HG02798 (cell line): Measurements from ENCODE around the gene CCDC171.
"Not testable (repeated sequence)": the region's sequence is repeated elsewhere in the genome, so short reads cannot be mapped to it uniquely, and the experiment has no call there.

ENCODE experiments used
- ATAC-seq: cut with Tn5 transposase; IDR thresholded peaks from one replicate; pipeline ENCODE4 v1.9.1; 2021; ENCODE audit warnings: mild to moderate bottlenecking; ENCODE audit not compliant: unreplicated experiment, poor library complexity

Gene CCDC171

GRCh38 chr9:15741015-15741414 lies 188.2 kb downstream of the CCDC171 start:
- ATAC-seq = no peak

DNA sequence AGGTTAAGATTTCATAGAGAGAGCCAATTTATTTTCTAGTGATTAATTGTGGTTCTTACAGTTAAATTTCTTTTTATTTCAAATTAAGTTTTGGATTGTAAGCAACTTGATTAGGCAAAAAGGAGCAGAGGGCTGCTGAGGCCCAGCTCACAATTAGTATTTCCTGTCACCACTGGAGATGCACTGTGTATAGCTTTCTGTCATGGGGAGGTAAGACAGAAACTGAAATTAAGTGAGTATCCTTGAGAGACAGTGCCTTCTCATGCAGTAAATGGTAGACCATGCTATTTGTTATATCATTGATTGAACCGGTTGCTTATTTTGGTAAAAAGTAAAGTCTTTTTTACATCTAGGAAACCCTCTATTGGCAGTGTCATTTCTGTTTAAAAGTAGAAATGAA lies 190.7 kb downstream of the CCDC171 start:
- peak; percentile 80 for ATAC-seq

DNA sequence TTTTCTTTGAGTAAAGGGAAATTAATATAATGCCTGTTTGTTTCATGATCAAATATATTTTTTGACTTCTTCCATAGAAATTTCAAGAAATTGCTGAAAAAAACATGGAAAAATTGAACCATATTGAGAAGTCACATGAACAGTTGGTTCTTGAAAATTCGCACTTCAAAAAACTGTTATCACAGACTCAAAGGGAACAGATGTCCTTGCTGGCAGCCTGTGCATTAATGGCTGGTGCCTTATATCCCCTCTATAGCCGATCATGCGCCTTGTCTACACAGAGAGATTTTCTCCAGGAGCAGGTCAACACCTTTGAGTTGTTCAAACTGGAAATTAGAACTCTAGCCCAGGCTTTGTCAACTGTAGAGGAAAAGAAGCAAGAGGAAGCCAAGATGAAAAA lies 191.4 kb downstream of the CCDC171 start:
- ATAC-seq = no peak

GRCh38 chr9:15746905-15747304 lies 194.1 kb downstream of the CCDC171 start:
- no peak for ATAC-seq

DNA sequence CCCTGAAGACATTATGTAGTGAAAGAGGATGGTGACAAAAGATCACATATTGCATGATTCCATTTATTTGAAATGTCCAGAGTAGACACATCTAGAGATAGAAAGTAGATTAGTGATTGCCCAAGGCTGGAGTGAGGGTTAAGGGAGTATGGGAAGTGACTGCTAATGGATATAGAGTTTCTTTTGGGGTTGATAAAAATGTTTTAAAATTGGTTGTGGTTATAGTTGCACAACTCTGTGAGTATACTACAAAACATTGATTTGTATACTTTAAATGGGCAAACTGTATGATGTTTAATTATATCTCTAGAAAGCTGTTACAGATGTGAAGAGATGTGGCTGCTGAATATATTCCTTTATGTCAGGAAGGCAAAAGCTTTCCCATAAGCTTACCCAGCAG lies 202.8 kb downstream of the CCDC171 start:
- no peak for ATAC-seq

GRCh38 chr9:15761551-15761950 lies 208.7 kb downstream of the CCDC171 start:
- ATAC-seq = no peak

- ATAC-seq = no peak
These were observed 210.5 kb downstream of the CCDC171 start for GRCh38 chr9:15763371-15763770.

DNA sequence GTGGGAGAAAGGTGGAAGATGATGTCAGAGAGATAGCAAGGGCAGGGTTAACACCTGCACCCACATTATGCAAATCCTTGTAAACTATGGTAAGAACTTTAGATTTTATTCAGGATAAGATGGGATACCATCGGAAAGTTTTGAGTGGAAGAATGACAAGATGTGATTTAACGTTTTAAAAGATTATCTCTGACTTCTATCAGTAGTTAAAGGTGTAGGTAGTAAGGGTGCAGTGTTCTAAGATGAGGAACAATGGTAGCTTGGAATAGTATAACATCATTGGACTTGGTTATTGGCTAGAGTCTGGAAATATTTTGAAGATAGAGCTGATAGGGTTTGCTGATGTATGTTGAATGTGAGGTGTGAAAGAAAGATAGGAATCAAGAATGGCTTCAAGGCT lies 211.3 kb downstream of the CCDC171 start:
- ATAC-seq = no peak

DNA sequence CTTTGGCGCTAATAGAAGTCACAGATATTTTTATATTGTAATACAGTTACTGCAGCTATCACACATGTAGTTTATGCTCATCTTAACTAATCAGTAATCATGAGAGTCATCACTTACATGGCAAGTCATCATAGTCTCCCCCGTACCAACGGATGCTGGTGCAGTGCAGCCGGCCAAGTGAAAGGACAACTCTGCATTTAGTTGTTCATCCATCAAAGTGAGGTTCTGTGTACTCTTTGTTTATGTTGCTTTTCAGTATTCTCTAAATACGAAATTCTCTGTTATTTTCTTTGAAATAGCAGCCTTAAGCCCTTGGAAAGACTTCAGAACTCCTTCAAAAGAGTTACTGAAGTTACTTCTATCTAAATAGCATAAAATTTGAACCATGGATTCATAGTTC lies 216.7 kb downstream of the CCDC171 start:
- no peak for ATAC-seq

- ATAC-seq = no peak
These were observed 226.0 kb downstream of the CCDC171 start for GRCh38 chr9:15778861-15779260.

- no peak for ATAC-seq
These were observed 229.3 kb downstream of the CCDC171 start for GRCh38 chr9:15782106-15782505.

DNA sequence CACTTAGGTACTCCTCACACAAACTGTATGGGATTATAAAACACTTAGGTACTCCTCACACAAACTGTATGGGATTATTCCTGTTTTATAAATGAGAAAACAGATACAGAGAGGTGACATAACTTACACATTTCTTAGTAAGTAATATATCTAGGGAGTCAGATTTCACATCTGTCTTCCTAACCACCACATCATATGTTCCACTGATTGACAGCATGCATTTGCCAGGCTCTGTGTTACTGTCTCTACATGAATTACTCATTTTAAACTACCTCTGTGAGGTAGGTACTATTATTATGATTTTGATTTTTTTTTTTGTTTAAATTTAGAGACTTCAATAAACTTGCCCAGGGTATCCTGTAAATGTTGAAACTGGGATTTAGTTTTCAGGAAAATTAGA lies 232.7 kb downstream of the CCDC171 start:
- ATAC-seq = no peak

- ATAC-seq = no peak
These were observed 233.8 kb downstream of the CCDC171 start for GRCh38 chr9:15786616-15787015.

- not testable (repeated sequence) for ATAC-seq
These were observed 257.5 kb downstream of the CCDC171 start for GRCh38 chr9:15810219-15810899.

GRCh38 chr9:15813076-15813475 lies 260.2 kb downstream of the CCDC171 start:
- ATAC-seq = no peak

DNA sequence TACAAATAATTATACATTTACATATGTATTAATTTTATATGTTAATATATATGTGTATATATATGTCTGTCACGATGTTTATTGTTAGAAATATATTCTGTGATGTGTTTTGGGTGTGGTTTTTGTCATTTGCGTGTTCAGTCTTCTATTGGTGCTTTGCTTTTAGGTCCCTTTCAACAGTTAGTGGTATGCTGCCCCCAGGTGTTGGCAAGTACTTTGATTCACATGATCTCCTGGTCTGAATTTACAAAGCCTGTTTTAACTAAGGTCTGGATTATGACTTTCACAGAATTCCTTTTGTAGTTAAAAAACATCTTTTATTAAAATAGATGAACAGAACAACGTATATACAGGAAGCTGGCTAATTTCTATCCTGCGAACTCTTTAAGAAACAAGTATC lies 271.5 kb downstream of the CCDC171 start:
- ATAC-seq = no peak

DNA sequence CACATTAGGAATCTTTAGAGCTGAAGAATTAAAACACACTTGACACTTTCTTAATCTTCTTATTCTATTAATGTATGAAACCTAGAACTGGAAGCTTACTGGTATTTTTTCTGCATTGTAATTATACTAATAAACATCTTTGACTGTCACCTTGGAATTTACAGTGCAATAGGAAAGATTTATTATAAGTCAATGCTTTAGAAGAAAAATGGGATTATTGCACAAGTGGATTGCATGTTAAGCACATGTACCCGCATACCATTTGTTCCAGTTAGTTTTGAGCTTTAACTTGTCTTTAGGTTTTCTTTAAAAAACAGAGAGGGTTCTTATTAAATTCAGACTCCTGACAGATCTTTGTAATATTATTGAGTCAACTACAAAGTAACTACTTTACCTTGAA lies 278.5 kb downstream of the CCDC171 start:
- ATAC-seq = no peak

DNA sequence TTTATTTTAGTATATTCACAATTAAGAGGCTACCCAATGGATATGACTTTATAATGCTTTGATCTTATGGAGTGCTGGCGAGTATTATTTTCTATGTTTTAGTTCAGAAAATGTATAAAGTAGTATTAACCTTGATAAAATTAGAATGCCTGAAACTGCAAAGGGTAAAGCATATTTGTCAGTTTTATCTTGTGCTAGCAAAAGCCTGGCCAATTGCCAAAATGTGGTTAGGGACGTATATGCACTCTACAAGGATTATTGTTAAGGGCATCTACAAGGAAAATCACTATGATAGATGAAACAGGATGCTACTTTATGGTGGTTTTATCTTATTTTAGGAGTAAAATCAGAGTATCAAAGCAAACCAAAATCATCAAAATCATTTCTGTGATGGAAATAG lies 281.7 kb downstream of the CCDC171 start:
- ATAC-seq = no peak

- peak; percentile 88 for ATAC-seq
These were observed 284.3 kb downstream of the CCDC171 start for GRCh38 chr9:15837079-15837679.

- ATAC-seq = no peak
These were observed 289.2 kb downstream of the CCDC171 start for GRCh38 chr9:15842051-15842450.

DNA sequence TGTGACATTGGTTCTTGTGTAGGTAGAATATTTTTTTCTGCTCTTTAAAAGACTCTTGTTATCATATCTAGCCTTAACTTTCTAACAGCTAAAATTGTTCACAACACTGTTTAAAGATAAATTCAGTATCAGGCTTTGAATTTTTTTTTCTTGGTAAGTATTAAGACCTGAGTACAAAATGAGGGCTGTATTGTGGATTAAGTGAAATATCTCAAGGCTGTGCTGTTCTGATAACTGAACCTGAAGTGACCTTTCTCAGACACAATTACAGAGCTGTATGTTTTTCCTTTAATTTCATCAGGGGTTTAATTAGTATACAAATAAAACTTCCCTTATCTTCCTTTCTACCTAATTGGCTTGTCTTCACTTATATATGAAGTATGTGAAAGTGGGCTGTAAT lies 290.5 kb downstream of the CCDC171 start:
- no peak for ATAC-seq

DNA sequence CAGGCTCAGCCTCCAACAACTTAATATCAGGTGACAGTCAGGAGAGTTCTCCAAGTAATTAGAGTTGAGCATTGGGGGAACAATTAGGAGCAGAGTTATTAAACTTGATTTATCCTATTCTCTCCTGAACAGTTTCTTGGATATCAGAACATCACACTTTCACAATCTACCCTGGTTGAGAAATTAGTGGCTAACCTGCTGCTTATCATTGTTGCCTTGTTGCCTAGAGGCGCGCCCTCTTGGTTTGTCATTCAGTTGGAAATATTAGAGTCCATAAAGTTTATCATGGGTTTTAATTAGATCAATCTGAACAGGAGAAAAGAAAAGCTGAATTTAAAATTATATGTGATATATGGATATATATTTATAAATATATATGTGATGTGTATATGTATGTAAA lies 291.1 kb downstream of the CCDC171 start:
- no peak for ATAC-seq
